ENCODE measurements around the gene TNS3.

DNA sequence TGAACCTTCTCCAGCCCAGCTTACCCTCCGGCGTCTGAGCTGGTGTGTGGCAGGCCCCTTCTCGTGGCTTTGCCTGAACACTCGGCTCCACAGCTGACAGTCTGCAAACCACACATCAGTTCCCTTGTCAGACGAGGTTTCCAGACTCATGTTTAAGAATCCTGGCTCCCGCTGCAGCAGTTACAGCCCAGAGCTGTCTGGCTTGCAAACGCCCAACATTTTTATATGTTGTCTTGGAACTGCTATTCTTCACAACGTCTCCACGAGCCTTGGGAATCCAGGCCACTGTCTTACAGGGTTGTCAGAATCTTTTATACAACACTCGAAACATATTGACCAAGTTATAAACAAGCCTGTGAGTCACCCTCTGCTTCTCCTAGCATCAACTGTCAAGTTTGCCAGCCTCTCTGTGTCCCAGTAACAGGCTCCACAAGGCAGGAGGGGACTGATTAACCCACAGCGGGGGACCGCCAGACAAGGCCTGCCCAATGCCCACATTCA lies 68.1 kb downstream of the TNS3 start:
- TF ChIP-seq TAF1 (IDR thresholded peaks at IDR 0.05; ENCODE audit: control insufficient read depth, extremely low read depth, insufficient read depth, low read length, severe bottlenecking): no peak
- TF ChIP-seq, protein P1, sequence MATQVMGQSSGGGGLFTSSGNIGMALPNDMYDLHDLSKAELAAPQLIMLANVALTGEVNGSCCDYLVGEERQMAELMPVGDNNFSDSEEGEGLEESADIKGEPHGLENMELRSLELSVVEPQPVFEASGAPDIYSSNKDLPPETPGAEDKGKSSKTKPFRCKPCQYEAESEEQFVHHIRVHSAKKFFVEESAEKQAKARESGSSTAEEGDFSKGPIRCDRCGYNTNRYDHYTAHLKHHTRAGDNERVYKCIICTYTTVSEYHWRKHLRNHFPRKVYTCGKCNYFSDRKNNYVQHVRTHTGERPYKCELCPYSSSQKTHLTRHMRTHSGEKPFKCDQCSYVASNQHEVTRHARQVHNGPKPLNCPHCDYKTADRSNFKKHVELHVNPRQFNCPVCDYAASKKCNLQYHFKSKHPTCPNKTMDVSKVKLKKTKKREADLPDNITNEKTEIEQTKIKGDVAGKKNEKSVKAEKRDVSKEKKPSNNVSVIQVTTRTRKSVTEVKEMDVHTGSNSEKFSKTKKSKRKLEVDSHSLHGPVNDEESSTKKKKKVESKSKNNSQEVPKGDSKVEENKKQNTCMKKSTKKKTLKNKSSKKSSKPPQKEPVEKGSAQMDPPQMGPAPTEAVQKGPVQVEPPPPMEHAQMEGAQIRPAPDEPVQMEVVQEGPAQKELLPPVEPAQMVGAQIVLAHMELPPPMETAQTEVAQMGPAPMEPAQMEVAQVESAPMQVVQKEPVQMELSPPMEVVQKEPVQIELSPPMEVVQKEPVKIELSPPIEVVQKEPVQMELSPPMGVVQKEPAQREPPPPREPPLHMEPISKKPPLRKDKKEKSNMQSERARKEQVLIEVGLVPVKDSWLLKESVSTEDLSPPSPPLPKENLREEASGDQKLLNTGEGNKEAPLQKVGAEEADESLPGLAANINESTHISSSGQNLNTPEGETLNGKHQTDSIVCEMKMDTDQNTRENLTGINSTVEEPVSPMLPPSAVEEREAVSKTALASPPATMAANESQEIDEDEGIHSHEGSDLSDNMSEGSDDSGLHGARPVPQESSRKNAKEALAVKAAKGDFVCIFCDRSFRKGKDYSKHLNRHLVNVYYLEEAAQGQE (IDR thresholded peaks at IDR 0.05; ENCODE audit: borderline replicate concordance): no peak
- TF ChIP-seq, protein P1 (CRISPR knock-in tag; IDR thresholded peaks at IDR 0.05; ENCODE audit: low read depth): no peak
